Pons (tissue), 1 donor: ENCODE measurements around the gene CELA3B.
"Not testable (repeated sequence)": the region's sequence is repeated elsewhere in the genome, so short reads cannot be mapped to it uniquely, and the experiment has no call there.

ENCODE experiments used
- DNase-seq: peaks from one replicate; pipeline ENCODE4 v3.0.0-alpha.2; 2016; ENCODE audit warnings: low spot score

The CELA3B gene

GRCh38 chr1:21944733-21945073 lies 32.1 kb upstream of the CELA3B start:
- DNase-seq = no peak

GRCh38 chr1:21946836-21947587 lies 29.8 kb upstream of the CELA3B start:
- no peak for DNase-seq

GRCh38 chr1:21950734-21951133 lies 26.1 kb upstream of the CELA3B start:
- no peak for DNase-seq

GRCh38 chr1:21951226-21951870 lies 25.5 kb upstream of the CELA3B start:
- no peak for DNase-seq

- DNase-seq = no peak
Measured at GRCh38 chr1:21952786-21953520, 23.9 kb upstream of the CELA3B start.

- DNase-seq = no peak
Measured at GRCh38 chr1:21955058-21955457, 21.8 kb upstream of the CELA3B start.

- no peak for DNase-seq
Measured at GRCh38 chr1:21955501-21956281, 21.1 kb upstream of the CELA3B start.

- DNase-seq = no peak
Measured at GRCh38 chr1:21956720-21957552, 19.9 kb upstream of the CELA3B start.

GRCh38 chr1:21961337-21961736 lies 15.5 kb upstream of the CELA3B start:
- DNase-seq = no peak

GRCh38 chr1:21961799-21962198 lies 15.0 kb upstream of the CELA3B start:
- no peak for DNase-seq

- DNase-seq = peak; percentile 68
Measured at GRCh38 chr1:21963477-21964217, 13.2 kb upstream of the CELA3B start.

GRCh38 chr1:21966247-21967000 lies 10.4 kb upstream of the CELA3B start:
- DNase-seq = no peak

- not testable (repeated sequence) for DNase-seq
Measured at GRCh38 chr1:21967216-21967615, 9.6 kb upstream of the CELA3B start.

GRCh38 chr1:21969066-21969465 lies 7.8 kb upstream of the CELA3B start:
- not testable (repeated sequence) for DNase-seq

- DNase-seq = not testable (repeated sequence)
Measured at GRCh38 chr1:21970523-21970922, 6.3 kb upstream of the CELA3B start.

GRCh38 chr1:21972973-21973441 lies 3.8 kb upstream of the CELA3B start:
- DNase-seq = not testable (repeated sequence)

GRCh38 chr1:21973948-21974347 lies 2.9 kb upstream of the CELA3B start:
- not testable (repeated sequence) for DNase-seq

- DNase-seq = not testable (repeated sequence)
Measured at GRCh38 chr1:21974699-21975098, 2.1 kb upstream of the CELA3B start.

GRCh38 chr1:21975296-21975695 lies 1.5 kb upstream of the CELA3B start:
- not testable (repeated sequence) for DNase-seq

GRCh38 chr1:21978209-21978608 lies 1.4 kb downstream of the CELA3B start:
- not testable (repeated sequence) for DNase-seq
